IPS-NIHi11 (cell line): ENCODE data around the gene TTC1.

ENCODE experiments used
- DNase-seq: peaks from one replicate; pipeline ENCODE4 v3.0.0; 2012; ENCODE audit warnings: mixed read lengths, low spot score

TTC1 gene

DNA sequence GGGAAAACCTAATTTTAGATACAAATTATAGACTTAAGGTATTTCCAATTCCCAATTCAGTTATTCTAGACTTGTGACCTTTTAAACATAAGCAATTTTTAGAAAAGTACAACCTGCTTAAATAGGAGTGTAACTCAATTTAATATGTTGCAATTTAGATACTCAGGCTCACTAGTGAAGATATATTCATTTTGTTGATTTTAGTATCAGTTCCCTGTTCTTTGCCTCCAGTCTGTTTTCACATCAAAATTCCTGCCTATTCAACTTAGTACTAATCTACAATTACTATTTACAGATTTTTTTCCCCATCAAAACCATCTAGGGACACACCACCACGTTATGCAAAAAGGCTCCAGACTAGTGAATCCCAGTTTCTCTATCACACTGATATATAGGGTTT lies 79.9 kb downstream of the TTC1 start:
- no peak for DNase-seq

GRCh38 chr5:160089531-160089930 lies 80.6 kb downstream of the TTC1 start:
- DNase-seq = no peak

GRCh38 chr5:160090059-160090458 lies 81.1 kb downstream of the TTC1 start:
- DNase-seq = no peak

DNA sequence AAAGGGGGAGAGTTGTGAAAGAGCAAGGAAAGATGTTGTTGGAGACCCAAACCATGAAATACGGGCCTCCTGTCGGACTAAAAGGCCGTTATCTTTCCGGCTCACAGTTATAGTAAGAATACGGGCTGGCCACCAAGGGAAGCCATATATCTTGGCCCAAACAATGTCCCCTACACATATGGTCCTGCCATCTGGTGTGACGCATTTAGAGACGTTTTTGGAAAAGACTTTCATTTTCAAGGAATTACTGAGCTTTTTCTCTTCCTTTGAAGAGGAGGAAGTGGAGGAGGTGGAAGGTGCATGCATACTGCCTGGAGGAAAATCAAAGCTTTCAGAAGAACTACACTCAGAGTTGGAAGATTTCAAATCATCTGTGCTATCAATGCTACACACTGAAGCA lies 83.6 kb downstream of the TTC1 start:
- no peak for DNase-seq

GRCh38 chr5:160092960-160093707 lies 84.2 kb downstream of the TTC1 start:
- no peak for DNase-seq

- no peak for DNase-seq
These were observed 87.2 kb downstream of the TTC1 start for GRCh38 chr5:160096178-160096577.

- DNase-seq = no peak
These were observed 89.1 kb downstream of the TTC1 start for GRCh38 chr5:160097991-160098390.

- DNase-seq = no peak
These were observed 96.9 kb downstream of the TTC1 start for GRCh38 chr5:160105686-160106360.

DNA sequence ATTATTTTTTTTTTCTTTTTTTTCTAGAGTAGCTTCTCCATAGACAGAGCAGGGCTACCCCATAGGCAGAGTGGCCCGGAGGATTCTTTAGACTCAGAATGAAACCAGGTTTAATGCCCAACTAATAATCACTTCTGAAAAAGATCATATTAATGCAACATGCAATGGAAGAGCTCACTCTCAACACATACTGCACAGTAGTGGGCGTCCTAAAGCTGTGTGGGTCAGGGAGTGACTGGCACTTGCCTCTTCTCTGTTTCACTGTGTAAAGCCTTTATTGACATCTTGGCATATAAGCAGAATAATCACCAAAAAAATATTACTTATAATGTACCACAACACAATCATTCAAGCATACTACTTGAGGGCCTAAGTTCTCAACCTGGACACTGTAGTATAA lies 99.2 kb downstream of the TTC1 start:
- no peak for DNase-seq
